Cardiac muscle cell (in vitro differentiated cells and primary cell): ENCODE measurements around the gene ENPP5. TPM values are rescaled to one million over a fixed set of nuclear protein-coding genes. Genes with fewer than 3 reads are reported as not detected.

ENCODE experiments used
- DNase-seq, 2 donors: peaks; one replicate each; pipeline versions ENCODE4 v3.0.0 to v3.0.0-alpha.2; 2010 to 2017; ENCODE audit warnings: low read depth in 1 of 2, low spot score in 1 of 2
- H3K27ac ChIP-seq: fragments of 200-600 bp; sonication (generic); 2 replicates; pipeline ENCODE4 v1.5.1; 2016
- H3K27me3 ChIP-seq: fragments of 200-600 bp; sonication (generic); 2 replicates; pipeline ENCODE4 v1.6.0; 2016; ENCODE audit warnings: control low read depth
- H3K36me3 ChIP-seq: fragments of 200-600 bp; sonication (generic); 2 replicates; pipeline ENCODE4 v1.5.1; 2016; ENCODE audit warnings: control low read depth
- H3K4me1 ChIP-seq: fragments of 200-600 bp; sonication (generic); 2 replicates; pipeline ENCODE4 v1.8.1; 2017; ENCODE audit warnings: low read depth, mild to moderate bottlenecking, mixed run types
- H3K4me3 ChIP-seq: fragments of 200-600 bp; sonication (generic); 2 replicates; pipeline ENCODE4 v1.5.1; 2016; ENCODE audit warnings: mild to moderate bottlenecking
- H3K9me3 ChIP-seq: fragments of 200-600 bp; sonication (generic); 2 replicates; pipeline ENCODE4 v1.5.1; 2017; ENCODE audit warnings: low read depth, mild to moderate bottlenecking, control low read depth
- CTCF ChIP-seq: IDR thresholded peaks from 2 replicates; pipeline ENCODE4 v1.5.1; 2012; ENCODE audit warnings: low read depth, mild to moderate bottlenecking, low read length
- polyA plus RNA-seq: library from polyadenylated mRNA; unstranded; fragments of >200 nt; fragmentation: Nextera tagmentation; extraction: Ambion mirVana; gene quantifications from 2 replicates; pipeline ENCODE4 v1.2.1, GENCODE V29; 2016
- total RNA-seq: library from RNA; depleted of rRNA; stranded (reverse); fragments of >200 nt; gene quantifications from 2 replicates; pipeline ENCODE4 v1.2.3, GENCODE V29; 2016

ENPP5 gene
- total and polyA plus RNA-seq, 2 experiments from 2014 or later = 3.7 to 5.4 TPM

- no peaks in the 10 kb centered on the region for H3K4me1 ChIP-seq
- no peak for DNase-seq
- no peak for TF ChIP-seq CTCF
- no peaks in the 10 kb centered on the region for H3K36me3 ChIP-seq
- H3K4me3 ChIP-seq = no peak overlapping the region
- no peaks in the 10 kb centered on the region for H3K9me3 ChIP-seq
- H3K27me3 ChIP-seq = no peaks in the 10 kb centered on the region
- H3K27ac ChIP-seq = no peak overlapping the region
Observed at GRCh38 chr6:46118157-46118556, 52.6 kb downstream of the ENPP5 start.

- no peaks in the 10 kb centered on the region for H3K4me1 ChIP-seq
- no peak overlapping the region for H3K4me3 ChIP-seq
- H3K36me3 ChIP-seq = no peaks in the 10 kb centered on the region
- no peak for TF ChIP-seq CTCF
- H3K9me3 ChIP-seq = no peaks in the 10 kb centered on the region
- no peak for DNase-seq
- H3K27me3 ChIP-seq = no peaks in the 10 kb centered on the region
- H3K27ac ChIP-seq = no peak overlapping the region
Observed at GRCh38 chr6:46116289-46116688, 54.5 kb downstream of the ENPP5 start.

- H3K4me3 ChIP-seq = no peak overlapping the region
- H3K27ac ChIP-seq = no peak overlapping the region
- H3K27me3 ChIP-seq = no peaks in the 10 kb centered on the region
- H3K4me1 ChIP-seq = no peaks in the 10 kb centered on the region
- no peaks in the 10 kb centered on the region for H3K9me3 ChIP-seq
- no peak for DNase-seq
- no peaks in the 10 kb centered on the region for H3K36me3 ChIP-seq
- no peak for TF ChIP-seq CTCF
Observed at GRCh38 chr6:46115634-46116033, 55.1 kb downstream of the ENPP5 start.

- no peaks in the 10 kb centered on the region for H3K36me3 ChIP-seq
- no peaks in the 10 kb centered on the region for H3K27me3 ChIP-seq
- no peak for TF ChIP-seq CTCF
- H3K4me1 ChIP-seq = no peaks in the 10 kb centered on the region
- DNase-seq = no peak
- no peak overlapping the region for H3K27ac ChIP-seq
- no peaks in the 10 kb centered on the region for H3K9me3 ChIP-seq
- no peak overlapping the region for H3K4me3 ChIP-seq
Observed at GRCh38 chr6:46113370-46113769, 57.4 kb downstream of the ENPP5 start.

Other genes with a start within 250 kb of the ENPP5 start
- gene CLIC5, start 155.1 kb downstream of the ENPP5 start, total RNA-seq = 11.2 and 24.5 TPM in 2 replicates
- gene CLIC5, start 155.1 kb downstream of the ENPP5 start, polyA plus RNA-seq = 10.5 and 13.5 TPM in 2 replicates
- 7.5 TPM in 2 replicates for gene ENPP4, start 41.0 kb downstream of the ENPP5 start, total RNA-seq
- 5.8 and 7.2 TPM in 2 replicates for gene ENPP4, start 41.0 kb downstream of the ENPP5 start, polyA plus RNA-seq